GM18520 (cell line): ENCODE data around the gene INTS11.

ENCODE experiments used
- ATAC-seq: cut with Tn5 transposase; IDR thresholded peaks from one replicate; pipeline ENCODE4 v1.9.1; 2021; ENCODE audit not compliant: unreplicated experiment

The INTS11 gene

GRCh38 chr1:1358433-1359271 is 34.2 kb upstream of the INTS11 start, which contains the start of gene MXRA8:
TSS of gene MXRA8 (minus strand) at chr1:1358555. CDS start at chr1:1358504, 51 bp downstream.
- no peak for ATAC-seq

GRCh38 chr1:1357871-1358432 is 33.5 kb upstream of the INTS11 start:
- ATAC-seq, result no peak

- no peak for ATAC-seq
Measured at GRCh38 chr1:1356796-1357401, 32.4 kb upstream of the INTS11 start.

GRCh38 chr1:1356166-1356795 is 31.8 kb upstream of the INTS11 start:
- ATAC-seq, result no peak

GRCh38 chr1:1355416-1355815 is 31.0 kb upstream of the INTS11 start:
- ATAC-seq, result no peak

GRCh38 chr1:1354271-1355247 is 30.1 kb upstream of the INTS11 start:
- no peak for ATAC-seq

GRCh38 chr1:1353389-1354151 is 29.1 kb upstream of the INTS11 start:
- no peak for ATAC-seq

- no peak for ATAC-seq
Measured at GRCh38 chr1:1352786-1353388, 28.4 kb upstream of the INTS11 start.

- ATAC-seq, result no peak
Measured at GRCh38 chr1:1351511-1352427, 27.3 kb upstream of the INTS11 start.

- peak; percentile 49 for ATAC-seq
Measured at GRCh38 chr1:1349256-1350012, 25.0 kb upstream of the INTS11 start, which contains the start of gene DVL1. TSS of gene DVL1 (minus strand) at chr1:1349418. CDS start at chr1:1349065, 353 bp downstream.

- ATAC-seq, result no peak
Measured at GRCh38 chr1:1348420-1349255, 24.2 kb upstream of the INTS11 start.

- no peak for ATAC-seq
Measured at GRCh38 chr1:1347663-1348419, 23.4 kb upstream of the INTS11 start.

GRCh38 chr1:1347026-1347595 is 22.7 kb upstream of the INTS11 start:
- no peak for ATAC-seq

GRCh38 chr1:1346501-1346890 is 22.0 kb upstream of the INTS11 start:
- no peak for ATAC-seq

- no peak for ATAC-seq
Measured at GRCh38 chr1:1345860-1346500, 21.5 kb upstream of the INTS11 start.
